ENCODE data around the gene SLC38A9. TPM values are rescaled to one million over a fixed set of nuclear protein-coding genes. Genes with fewer than 3 reads are reported as not detected.

The SLC38A9 gene
- total and polyA plus RNA-seq, 2 of the 8 experiments (the other 6 are each of a cell fraction or from before 2014, with no cell fraction given): 29.2 to 43.7 TPM

DNA sequence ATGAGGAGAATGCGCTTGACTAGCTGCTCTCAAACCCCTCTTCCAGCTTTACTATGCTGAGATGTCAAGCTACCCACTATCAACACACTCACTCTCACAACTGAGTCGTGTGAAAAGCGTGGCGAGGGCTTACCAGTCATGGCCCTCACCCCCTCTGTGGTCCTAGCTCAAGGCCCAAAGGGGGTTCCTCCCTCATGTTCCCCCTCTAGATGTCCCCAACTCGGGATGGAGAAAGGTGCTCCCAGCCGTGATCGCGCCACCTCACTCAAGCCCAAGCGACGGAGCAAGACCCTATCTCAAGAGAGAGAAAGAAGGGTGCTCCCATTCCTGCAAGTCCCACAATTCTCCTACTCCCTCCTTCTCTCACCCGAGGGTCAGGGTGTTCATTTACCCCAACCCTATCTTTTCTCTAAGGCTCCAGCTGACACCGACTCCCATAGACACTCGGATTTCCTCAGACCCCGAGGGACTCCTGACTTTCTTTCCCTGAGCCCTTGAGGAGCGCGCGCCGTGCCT, 559 bp downstream of the SLC38A9 start:
- no peak overlapping the region for H2BK12ac ChIP-seq (ENCODE audit: low read depth, low read length)
- TF ChIP-seq RXRA (IDR thresholded peaks at IDR 0.05; ENCODE audit: insufficient read depth, low read depth, low read length): no peak
- TF ChIP-seq KDM4A (IDR thresholded peaks at IDR 0.05; ENCODE audit: low read depth, low read length, severe bottlenecking): no peak
- TF ChIP-seq GTF2F1 (IDR thresholded peaks at IDR 0.05; ENCODE audit: borderline replicate concordance, low read depth, low read length): no peak
- no peak for TF ChIP-seq JUN (IDR thresholded peaks at IDR 0.05; ENCODE audit: low read depth, low read length)
- TF ChIP-seq JUND (IDR thresholded peaks at IDR 0.05; ENCODE audit: low read length): no peak
- TF ChIP-seq SUZ12 (IDR thresholded peaks at IDR 0.05; ENCODE audit: low read length): no peak
- TF ChIP-seq RNF2 (IDR thresholded peaks at IDR 0.05; ENCODE audit: borderline replicate concordance, low read depth, low read length, missing control alignments, poor library complexity, severe bottlenecking): no peak
- TF ChIP-seq BCL11A (IDR thresholded peaks at IDR 0.05; ENCODE audit: low read depth in 2 of 2, low read length in 2 of 2): no peak
- no peak for TF ChIP-seq KDM5A (IDR thresholded peaks at IDR 0.05; ENCODE audit: low read length)
- TF ChIP-seq, protein P1, sequence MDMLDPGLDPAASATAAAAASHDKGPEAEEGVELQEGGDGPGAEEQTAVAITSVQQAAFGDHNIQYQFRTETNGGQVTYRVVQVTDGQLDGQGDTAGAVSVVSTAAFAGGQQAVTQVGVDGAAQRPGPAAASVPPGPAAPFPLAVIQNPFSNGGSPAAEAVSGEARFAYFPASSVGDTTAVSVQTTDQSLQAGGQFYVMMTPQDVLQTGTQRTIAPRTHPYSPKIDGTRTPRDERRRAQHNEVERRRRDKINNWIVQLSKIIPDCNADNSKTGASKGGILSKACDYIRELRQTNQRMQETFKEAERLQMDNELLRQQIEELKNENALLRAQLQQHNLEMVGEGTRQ (IDR thresholded peaks at IDR 0.05; ENCODE audit: low read length): no peak
- TF ChIP-seq TAF7 (optimal IDR thresholded peaks at IDR 0.05; ENCODE audit: borderline replicate concordance, low read depth, low read length): no peak

More for the DNA sequence above, 559 bp downstream of the SLC38A9 start:
- Histone ChIP-seq H2AK5ac (ENCODE audit: low read depth, low read length) (no peak overlapping the region; the same call in 1 of the 2 replicates), H3K4me1 (replicated peaks in 1 of 4; ENCODE audit: control insufficient read depth in 3 of 4, insufficient read depth in 4 of 4, low read length in 3 of 4) (peaks cover 0 to 3% (median 0%) of the 10 kb centered on the region in 4 experiments; a peak in 2 of 7 replicates), H2AFZ (ENCODE audit: low read length) (0 out of 2 replicates have a peak overlapping the region, but pooled peaks have one; percentile 80), H3K18ac (ENCODE audit: extremely low read depth, low read length) (no peak overlapping the region), H2BK120ac (replicated peaks; ENCODE audit: low read depth, low read length) (no peak overlapping the region), H3K27me3 (replicated peaks in 1 of 4; ENCODE audit: control insufficient read depth in 3 of 4, extremely low read depth in 1 of 4, insufficient read depth in 3 of 4, low read length in 3 of 4) (no peaks in the 10 kb centered on the region), H2BK15ac (ENCODE audit: low read length) (no peak overlapping the region), H3K23me2 (ENCODE audit: low read depth, low read length) (peaks cover 9% of the 10 kb centered on the region; the same call in 1 of the 2 replicates), H2BK20ac (ENCODE audit: low read length) (no peak overlapping the region), H3K56ac (replicated peaks; ENCODE audit: insufficient read length, low read depth, low read length) (peak overlapping the region; percentile 80), H3K4ac (replicated peaks; ENCODE audit: insufficient read length, low read depth, low read length) (no peak overlapping the region), H3K9ac (replicated peaks in 1 of 4; ENCODE audit: extremely low read depth in 1 of 4, low read depth in 3 of 4, low read length in 3 of 4) (peak overlapping the region; percentile 65 to 83 (median 78)), H3K79me1 (ENCODE audit: low read depth, low read length) (0 out of 2 replicates have a peak, but pooled peaks cover 4% of the 10 kb centered on the region), H4K8ac (ENCODE audit: extremely low read depth, insufficient read depth, low read length) (peak overlapping the region; percentile 7; the same call in 1 of the 2 replicates), H3K4me3 (ENCODE audit: extremely low read depth in 1 of 4, insufficient read depth in 2 of 4, low read depth in 3 of 4, low read length in 4 of 4) (peak overlapping the region; percentile 70 to 98 (median 92)), H3K27ac (ENCODE audit: low read depth, low read length) (peak overlapping the region; percentile 46; the same call in 1 of the 2 replicates), H2BK5ac (ENCODE audit: low read depth, low read length) (peak overlapping the region; percentile 68), H4K20me1 (replicated peaks in 1 of 2; ENCODE audit: control insufficient read depth in 1 of 2, insufficient read depth in 2 of 2, low read length in 2 of 2) (no peaks in the 10 kb centered on the region), H4K91ac (replicated peaks; ENCODE audit: insufficient read length, low read length) (no peak overlapping the region), H3K14ac (ENCODE audit: insufficient read length) (no peak overlapping the region), H3K79me2 (ENCODE audit: control insufficient read depth in 1 of 2, insufficient read depth in 2 of 2, low read length in 2 of 2) (peaks cover 0 to 9% of the 10 kb centered on the region in 2 experiments; a peak in 3 of 4 replicates), H4K5ac (ENCODE audit: insufficient read length, low read depth, low read length) (no peak overlapping the region), H3K4me2 (ENCODE audit: insufficient read depth in 1 of 2, low read depth in 2 of 2, low read length in 2 of 2) (peak overlapping the region; percentile 95 to 99), H3K36me3 (ENCODE audit: control insufficient read depth in 2 of 4, insufficient read depth in 4 of 4, low read length in 3 of 4) (peaks cover 0 to 16% (median 2%) of the 10 kb centered on the region in 4 experiments; a peak in 1 of 8 replicates), H3K9me3 (ENCODE audit: insufficient read depth in 2 of 2, low read depth in 1 of 2, low read length in 1 of 2) (0 out of 4 replicates have a peak, but pooled peaks cover 0 to under 1% of the 10 kb centered on the region in 2 experiments), H3K23ac (ENCODE audit: insufficient read length) (no peak overlapping the region)
- FAIRE-seq (no peak), DNase-seq (ENCODE audit: low read depth in 1 of 2, low spot score in 2 of 2) (no peak)
- CTCF ChIA-PET (ENCODE audit: partially characterized antibody): no interaction called here
- POLR2A ChIA-PET (ENCODE audit: partially characterized antibody): interaction anchor here (0.6 to 1.5 kb wide), 2 partner anchors 11 to 273 kb away, joined by 4 read pairs; no protein-coding TSS in a partner anchor
- 19% methylated on average over 18 of the region's 18 CpGs; no CpG with 5 or more reads in 1 of the 2 experiments for WGBS, 2 experiments (ENCODE audit: extremely low coverage in 1 of 2, insufficient coverage in 1 of 2, insufficient read length in 1 of 2, insufficient replicate concordance in 2 of 2, low coverage in 1 of 2, low lambda C conversion rate in 2 of 2, missing lambda C conversion rate in 1 of 2)

Measured in H1 (cell line).